ENCODE results near the gene SLAIN2.

The SLAIN2 gene

GRCh38 chr4:48429709-48430474 lies 88.6 kb downstream of the SLAIN2 start:
- TF ChIP-seq GATA2 (IDR thresholded peaks at IDR 0.05; ENCODE audit: low read depth, low read length) (no peak), GATA3 (IDR thresholded peaks at IDR 0.05; ENCODE audit: low read depth, low read length) (no peak)

GRCh38 chr4:48431401-48431800 lies 90.1 kb downstream of the SLAIN2 start:
- TF ChIP-seq GATA2 (IDR thresholded peaks at IDR 0.05; ENCODE audit: low read depth, low read length) (no peak), GATA3 (IDR thresholded peaks at IDR 0.05; ENCODE audit: low read depth, low read length) (no peak)

GRCh38 chr4:48432017-48432416 lies 90.7 kb downstream of the SLAIN2 start:
- TF ChIP-seq GATA2 (IDR thresholded peaks at IDR 0.05; ENCODE audit: low read depth, low read length) (no peak), GATA3 (IDR thresholded peaks at IDR 0.05; ENCODE audit: low read depth, low read length) (no peak)

GRCh38 chr4:48436318-48436717 lies 95.0 kb downstream of the SLAIN2 start:
- TF ChIP-seq GATA3 (IDR thresholded peaks at IDR 0.05; ENCODE audit: low read depth, low read length) (no peak), GATA2 (IDR thresholded peaks at IDR 0.05; ENCODE audit: low read depth, low read length) (no peak)

- TF ChIP-seq GATA3 (IDR thresholded peaks at IDR 0.05; ENCODE audit: low read depth, low read length) (no peak), GATA2 (IDR thresholded peaks at IDR 0.05; ENCODE audit: low read depth, low read length) (no peak)
These were observed 98.7 kb downstream of the SLAIN2 start for GRCh38 chr4:48439988-48440387.

GRCh38 chr4:48445704-48446103 lies 104.4 kb downstream of the SLAIN2 start:
- no peak for TF ChIP-seq GATA2 (IDR thresholded peaks at IDR 0.05; ENCODE audit: low read depth, low read length)
- TF ChIP-seq GATA3 (IDR thresholded peaks at IDR 0.05; ENCODE audit: low read depth, low read length), result no peak

GRCh38 chr4:48446642-48447041 lies 105.3 kb downstream of the SLAIN2 start:
- TF ChIP-seq GATA2 (IDR thresholded peaks at IDR 0.05; ENCODE audit: low read depth, low read length), result no peak
- no peak for TF ChIP-seq GATA3 (IDR thresholded peaks at IDR 0.05; ENCODE audit: low read depth, low read length)

GRCh38 chr4:48449151-48449550 lies 107.8 kb downstream of the SLAIN2 start:
- TF ChIP-seq GATA2 (IDR thresholded peaks at IDR 0.05; ENCODE audit: low read depth, low read length), result no peak

- TF ChIP-seq GATA3 (IDR thresholded peaks at IDR 0.05; ENCODE audit: low read depth, low read length), result no peak
- no peak for TF ChIP-seq GATA2 (IDR thresholded peaks at IDR 0.05; ENCODE audit: low read depth, low read length)
These were observed 109.4 kb downstream of the SLAIN2 start for GRCh38 chr4:48450740-48451139.

GRCh38 chr4:48454591-48454990 lies 113.3 kb downstream of the SLAIN2 start:
- 0 out of 2 replicates have a peak, but pooled peaks have one; percentile 13 for TF ChIP-seq GATA2 (IDR thresholded peaks at IDR 0.05; ENCODE audit: low read depth, low read length)
- no peak for TF ChIP-seq GATA3 (IDR thresholded peaks at IDR 0.05; ENCODE audit: low read depth, low read length)

GRCh38 chr4:48461000-48461399 lies 119.7 kb downstream of the SLAIN2 start:
- TF ChIP-seq GATA3 (IDR thresholded peaks at IDR 0.05; ENCODE audit: low read depth, low read length), result no peak
- TF ChIP-seq GATA2 (IDR thresholded peaks at IDR 0.05; ENCODE audit: low read depth, low read length), result no peak

GRCh38 chr4:48462363-48462762 lies 121.0 kb downstream of the SLAIN2 start:
- TF ChIP-seq GATA3 (IDR thresholded peaks at IDR 0.05; ENCODE audit: low read depth, low read length) (0 out of 2 replicates have a peak, but pooled peaks have one; percentile 28), GATA2 (IDR thresholded peaks at IDR 0.05; ENCODE audit: low read depth, low read length) (peak; percentile 53)

GRCh38 chr4:48467442-48467841 lies 126.1 kb downstream of the SLAIN2 start:
- TF ChIP-seq GATA3 (IDR thresholded peaks at IDR 0.05; ENCODE audit: low read depth, low read length), result no peak
- TF ChIP-seq GATA2 (IDR thresholded peaks at IDR 0.05; ENCODE audit: low read depth, low read length), result no peak

GRCh38 chr4:48467891-48468290 lies 126.6 kb downstream of the SLAIN2 start:
- TF ChIP-seq GATA2 (IDR thresholded peaks at IDR 0.05; ENCODE audit: low read depth, low read length) (peak; percentile 71), GATA3 (IDR thresholded peaks at IDR 0.05; ENCODE audit: low read depth, low read length) (0 out of 2 replicates have a peak, but pooled peaks have one; percentile 46)

- TF ChIP-seq GATA2 (IDR thresholded peaks at IDR 0.05; ENCODE audit: low read depth, low read length) (no peak), GATA3 (IDR thresholded peaks at IDR 0.05; ENCODE audit: low read depth, low read length) (peak; percentile 36; the same call in 1 of the 2 replicates)
These were observed 128.8 kb downstream of the SLAIN2 start for GRCh38 chr4:48470137-48470536.
